CD8-positive, alpha-beta memory T cell (primary cell): ENCODE data around the gene SLC2A6. TPM values are rescaled to one million over a fixed set of nuclear protein-coding genes. Genes with fewer than 3 reads are reported as not detected.

Experiments used
- CTCF ChIA-PET: fragments of 350-600 bp; sonication (Branson Sonifier 250); formaldehyde crosslinking; loops from one replicate; lab custom pipeline; 2021; ENCODE audit warnings: antibody characterized with exemption; lab: Charles Lee
- POLR2A ChIA-PET: fragments of 350-600 bp; sonication (Branson Sonifier 250); formaldehyde crosslinking; loops from one replicate; lab custom pipeline; 2021; ENCODE audit warnings: antibody characterized with exemption; lab: Charles Lee
- DNase-seq, 5 donors: peaks; one replicate each; pipeline versions ENCODE4 v3.0.0 to v3.0.0-alpha.2; 2020 to 2022; ENCODE audit warnings: mixed read lengths in 1 of 5
- H3K27ac ChIP-seq: one replicate; pipeline ENCODE4 v1.7.0; 2013; ENCODE audit warnings: low read depth, mild to moderate bottlenecking, low read length, moderate library complexity
- H3K27me3 ChIP-seq: 2 replicates; pipeline ENCODE4 v1.7.0; 2013; ENCODE audit warnings: low read length, mild to moderate bottlenecking; ENCODE audit not compliant: insufficient read depth, poor library complexity, severe bottlenecking
- H3K36me3 ChIP-seq: 2 replicates; pipeline ENCODE4 v1.7.0; 2013; ENCODE audit warnings: mild to moderate bottlenecking, low read length, moderate library complexity; ENCODE audit not compliant: insufficient read depth
- H3K4me1 ChIP-seq: 2 replicates; pipeline ENCODE4 v1.7.0; 2013; ENCODE audit warnings: mild to moderate bottlenecking, low read length, moderate library complexity; ENCODE audit not compliant: insufficient read depth
- H3K4me3 ChIP-seq: 2 replicates; pipeline ENCODE4 v1.7.0; 2013; ENCODE audit warnings: mild to moderate bottlenecking, low read length
- H3K9me3 ChIP-seq: 2 replicates; pipeline ENCODE4 v1.7.0; 2013; ENCODE audit warnings: mild to moderate bottlenecking, low read length
- H3K27ac Mint-ChIP-seq, 8 donors: one replicate each; pipeline ENCODE4 v1.8.0; 2020 to 2021; ENCODE audit warnings: mixed read lengths in 8 of 8, mild to moderate bottlenecking in 6 of 8, inconsistent platforms in 3 of 8, moderate library complexity in 3 of 8
- H3K27me3 Mint-ChIP-seq, 2 donors: one replicate each; pipeline ENCODE4 v1.8.0; 2020 to 2021; ENCODE audit warnings: mixed read lengths in 2 of 2, mild to moderate bottlenecking in 1 of 2, moderate library complexity in 1 of 2
- H3K36me3 Mint-ChIP-seq, 3 donors: one replicate each; pipeline ENCODE4 v1.8.0; 2020 to 2021; ENCODE audit warnings: mixed read lengths in 3 of 3, inconsistent platforms in 1 of 3, mild to moderate bottlenecking in 1 of 3
- H3K4me1 Mint-ChIP-seq, 3 donors: one replicate each; pipeline ENCODE4 v1.8.0; 2020 to 2021; ENCODE audit warnings: mixed read lengths in 3 of 3, inconsistent platforms in 1 of 3, mild to moderate bottlenecking in 1 of 3
- H3K4me3 Mint-ChIP-seq, 7 donors: one replicate each; pipeline ENCODE4 v1.8.0; 2020 to 2021; ENCODE audit warnings: mixed read lengths in 7 of 7, mild to moderate bottlenecking in 6 of 7, moderate library complexity in 4 of 7, inconsistent platforms in 2 of 7
- H3K9me3 Mint-ChIP-seq, 5 donors: one replicate each; pipeline ENCODE4 v1.8.0; 2020 to 2022; ENCODE audit warnings: mixed read lengths in 5 of 5, mild to moderate bottlenecking in 3 of 5, moderate library complexity in 2 of 5, inconsistent platforms in 1 of 5
- polyA plus RNA-seq: library from polyadenylated mRNA; unstranded; fragments of 300-500 nt; fragmentation: Illumina TruSeq; gene quantifications from one replicate; pipeline ENCODE4 v1.2.3, GENCODE V29; 2021
- total RNA-seq, 2 experiments: library from RNA; stranded (reverse); gene quantifications; one replicate each; pipeline ENCODE4 v1.2.3, GENCODE V29; 2021

The SLC2A6 gene
- total and polyA plus RNA-seq, 3 experiments from 2014 or later, result 4.0 to 16.3 (median 15.5) TPM

- POLR2A ChIA-PET, result no interaction called here
Measured at GRCh38 chr9:133507246-133507965, 28.5 kb upstream of the SLC2A6 start.

GRCh38 chr9:133506653-133507038 is 27.7 kb upstream of the SLC2A6 start:
- ChIA-PET POLR2A (no interaction called here), CTCF (no interaction called here)
- H3K36me3 Mint-ChIP-seq, result peaks cover 0 to 10% (median 0%) of the 10 kb centered on the region in 3 donors

More at GRCh38 chr9:133507246-133507965, 28.5 kb upstream of the SLC2A6 start:
- Histone ChIP-seq H3K9me3 (no peaks in the 10 kb centered on the region), H3K27ac (peak overlapping the region; percentile 31), H3K27me3 (no peaks in the 10 kb centered on the region), H3K4me1 (peaks cover 27% of the 10 kb centered on the region), H3K36me3 (no peaks in the 10 kb centered on the region), H3K4me3 (no peak overlapping the region)
- peaks cover 3 to 9% (median 4%) of the 10 kb centered on the region in 5 donors for H3K9me3 Mint-ChIP-seq
- CTCF ChIA-PET, result no interaction called here
- peaks cover 6 to 12% of the 10 kb centered on the region in 2 donors for H3K27me3 Mint-ChIP-seq
- no peak overlapping the region for H3K27ac Mint-ChIP-seq
- H3K4me3 Mint-ChIP-seq, result peak overlapping the region in 1 of 7 donors; percentile 36
- DNase-seq, result no peak
- peaks cover 10 to 12% (median 12%) of the 10 kb centered on the region in 3 donors for H3K4me1 Mint-ChIP-seq
- H3K36me3 Mint-ChIP-seq, result peaks cover 0 to 4% (median 0%) of the 10 kb centered on the region in 3 donors

DNA sequence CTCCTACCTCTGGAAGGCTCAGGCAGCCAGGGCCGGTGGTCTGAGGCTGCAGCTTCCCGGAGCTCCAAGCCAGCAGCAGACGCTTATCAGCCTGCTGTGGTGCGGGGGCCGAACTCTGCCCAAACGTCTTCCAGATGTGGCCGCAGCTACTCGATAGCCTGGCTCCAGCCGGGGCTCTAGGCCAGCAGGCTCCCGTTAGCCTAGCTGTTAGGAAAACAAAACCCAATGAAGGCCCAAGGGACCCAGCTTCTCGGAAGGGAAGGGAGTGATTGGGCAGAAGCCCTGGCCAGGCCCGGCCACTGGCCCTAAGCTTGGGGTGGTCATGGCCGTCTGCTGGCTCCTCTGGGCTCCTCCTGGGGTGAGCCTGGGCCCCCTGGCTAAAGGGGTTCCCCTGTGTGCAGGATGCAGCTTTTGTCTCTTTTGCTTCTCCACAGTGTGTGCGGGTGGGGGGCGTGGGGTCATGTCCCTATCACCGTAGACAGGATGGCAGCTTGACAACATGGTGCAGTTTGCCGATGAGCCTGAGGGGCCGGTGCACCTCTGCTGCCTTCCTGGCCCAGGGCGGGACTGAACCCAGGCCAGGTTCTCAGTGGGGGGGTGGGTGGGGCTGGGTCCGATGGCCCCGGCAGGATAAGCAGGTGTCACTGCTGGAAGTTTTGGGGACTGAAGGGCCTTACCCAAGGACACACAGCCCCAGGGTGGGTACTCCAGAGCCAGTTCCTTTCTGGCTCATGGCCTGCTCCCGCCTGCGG is 27.2 kb upstream of the SLC2A6 start:
- no peaks in the 10 kb centered on the region for H3K27me3 ChIP-seq
- no peak overlapping the region for H3K27ac Mint-ChIP-seq
- peaks cover 10 to 22% (median 17%) of the 10 kb centered on the region in 5 donors for H3K9me3 Mint-ChIP-seq

More at GRCh38 chr9:133506653-133507038, 27.7 kb upstream of the SLC2A6 start:
- no peaks in the 10 kb centered on the region for H3K36me3 ChIP-seq
- Mint-ChIP-seq H3K9me3 (peaks cover 10 to 16% (median 12%) of the 10 kb centered on the region in 5 donors), H3K27ac (no peak overlapping the region), H3K4me3 (no peak overlapping the region), H3K27me3 (peaks cover 10 to 16% of the 10 kb centered on the region in 2 donors), H3K4me1 (peaks cover 10 to 12% (median 12%) of the 10 kb centered on the region in 3 donors)
- H3K27ac ChIP-seq, result peak overlapping the region; percentile 31
- H3K4me1 ChIP-seq, result peaks cover 27% of the 10 kb centered on the region
- no peaks in the 10 kb centered on the region for H3K9me3 ChIP-seq
- DNase-seq, result no peak
- H3K4me3 ChIP-seq, result no peak overlapping the region
- no peaks in the 10 kb centered on the region for H3K27me3 ChIP-seq

GRCh38 chr9:133505186-133505830 is 26.4 kb upstream of the SLC2A6 start:
- Histone ChIP-seq H3K9me3 (no peaks in the 10 kb centered on the region), H3K4me3 (no peak overlapping the region), H3K27me3 (no peaks in the 10 kb centered on the region), H3K4me1 (peaks cover 27% of the 10 kb centered on the region), H3K27ac (no peak overlapping the region), H3K36me3 (no peaks in the 10 kb centered on the region)
- H3K27ac Mint-ChIP-seq, result no peak overlapping the region
- no peak for DNase-seq
- peaks cover 10 to 23% (median 20%) of the 10 kb centered on the region in 5 donors for H3K9me3 Mint-ChIP-seq
- H3K36me3 Mint-ChIP-seq, result peaks cover 0 to 19% (median 0%) of the 10 kb centered on the region in 3 donors
- POLR2A ChIA-PET, result no interaction called here
- no peak overlapping the region for H3K4me3 Mint-ChIP-seq
- peaks cover 10 to 12% (median 12%) of the 10 kb centered on the region in 3 donors for H3K4me1 Mint-ChIP-seq
- peaks cover 17% of the 10 kb centered on the region in 2 donors for H3K27me3 Mint-ChIP-seq
- CTCF ChIA-PET, result no interaction called here

More for the DNA sequence above, 27.2 kb upstream of the SLC2A6 start:
- ChIA-PET CTCF (no interaction called here), POLR2A (no interaction called here)
- H3K4me1 Mint-ChIP-seq, result peaks cover 10 to 12% (median 12%) of the 10 kb centered on the region in 3 donors
- H3K4me1 ChIP-seq, result peaks cover 27% of the 10 kb centered on the region
- no peak overlapping the region for H3K4me3 Mint-ChIP-seq
- peaks cover 0 to 15% (median 0%) of the 10 kb centered on the region in 3 donors for H3K36me3 Mint-ChIP-seq
- no peak overlapping the region for H3K4me3 ChIP-seq
- no peak overlapping the region for H3K27ac ChIP-seq
- peaks cover 16% of the 10 kb centered on the region in 2 donors for H3K27me3 Mint-ChIP-seq
- DNase-seq, result no peak
- H3K9me3 ChIP-seq, result no peaks in the 10 kb centered on the region
- no peaks in the 10 kb centered on the region for H3K36me3 ChIP-seq

- no peaks in the 10 kb centered on the region for H3K27me3 ChIP-seq
- peaks cover 20 to 34% of the 10 kb centered on the region in 2 donors for H3K27me3 Mint-ChIP-seq
- peaks cover 10 to 23% (median 20%) of the 10 kb centered on the region in 5 donors for H3K9me3 Mint-ChIP-seq
- H3K36me3 Mint-ChIP-seq, result peaks cover 0 to 19% (median 2%) of the 10 kb centered on the region in 3 donors
- ChIA-PET CTCF (no interaction called here), POLR2A (no interaction called here)
- no peak for DNase-seq
- no peak overlapping the region for H3K27ac Mint-ChIP-seq
- no peaks in the 10 kb centered on the region for H3K4me1 Mint-ChIP-seq
- no peaks in the 10 kb centered on the region for H3K4me1 ChIP-seq
- no peak overlapping the region for H3K4me3 Mint-ChIP-seq
- no peaks in the 10 kb centered on the region for H3K9me3 ChIP-seq
- H3K4me3 ChIP-seq, result no peak overlapping the region
- H3K27ac ChIP-seq, result no peak overlapping the region
- H3K36me3 ChIP-seq, result no peaks in the 10 kb centered on the region
Measured at GRCh38 chr9:133502112-133502511, 23.2 kb upstream of the SLC2A6 start.

DNA sequence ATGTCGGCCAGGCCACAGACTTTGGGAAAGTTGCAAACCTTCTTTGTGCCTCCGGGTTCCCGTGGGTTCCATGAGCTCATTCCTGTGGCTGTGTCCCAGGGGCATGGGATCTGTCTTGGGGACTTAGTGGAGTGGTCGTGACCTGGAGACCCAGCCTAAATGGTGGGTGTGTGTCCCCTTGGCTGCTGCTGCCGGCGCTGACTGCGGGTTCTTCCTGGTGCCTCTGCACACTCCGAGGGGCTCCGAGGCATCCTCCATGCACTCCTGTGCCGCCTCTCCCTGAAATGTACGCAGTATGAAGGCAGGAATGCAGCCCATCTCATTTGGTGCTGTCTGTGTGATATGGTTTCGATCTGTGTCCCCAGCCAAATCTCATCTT is 21.0 kb upstream of the SLC2A6 start:
- Mint-ChIP-seq H3K27ac (no peak overlapping the region), H3K4me3 (no peak overlapping the region), H3K4me1 (no peaks in the 10 kb centered on the region), H3K36me3 (peaks cover 0 to 19% (median 2%) of the 10 kb centered on the region in 3 donors), H3K9me3 (peaks cover 10 to 23% (median 20%) of the 10 kb centered on the region in 5 donors), H3K27me3 (peaks cover 20 to 34% of the 10 kb centered on the region in 2 donors)
- POLR2A ChIA-PET, result no interaction called here
- H3K9me3 ChIP-seq, result no peaks in the 10 kb centered on the region
- DNase-seq, result no peak
- H3K36me3 ChIP-seq, result no peaks in the 10 kb centered on the region
- CTCF ChIA-PET, result no interaction called here
- H3K27me3 ChIP-seq, result no peaks in the 10 kb centered on the region
- H3K4me3 ChIP-seq, result no peak overlapping the region
- H3K4me1 ChIP-seq, result no peaks in the 10 kb centered on the region
- no peak overlapping the region for H3K27ac ChIP-seq

DNA sequence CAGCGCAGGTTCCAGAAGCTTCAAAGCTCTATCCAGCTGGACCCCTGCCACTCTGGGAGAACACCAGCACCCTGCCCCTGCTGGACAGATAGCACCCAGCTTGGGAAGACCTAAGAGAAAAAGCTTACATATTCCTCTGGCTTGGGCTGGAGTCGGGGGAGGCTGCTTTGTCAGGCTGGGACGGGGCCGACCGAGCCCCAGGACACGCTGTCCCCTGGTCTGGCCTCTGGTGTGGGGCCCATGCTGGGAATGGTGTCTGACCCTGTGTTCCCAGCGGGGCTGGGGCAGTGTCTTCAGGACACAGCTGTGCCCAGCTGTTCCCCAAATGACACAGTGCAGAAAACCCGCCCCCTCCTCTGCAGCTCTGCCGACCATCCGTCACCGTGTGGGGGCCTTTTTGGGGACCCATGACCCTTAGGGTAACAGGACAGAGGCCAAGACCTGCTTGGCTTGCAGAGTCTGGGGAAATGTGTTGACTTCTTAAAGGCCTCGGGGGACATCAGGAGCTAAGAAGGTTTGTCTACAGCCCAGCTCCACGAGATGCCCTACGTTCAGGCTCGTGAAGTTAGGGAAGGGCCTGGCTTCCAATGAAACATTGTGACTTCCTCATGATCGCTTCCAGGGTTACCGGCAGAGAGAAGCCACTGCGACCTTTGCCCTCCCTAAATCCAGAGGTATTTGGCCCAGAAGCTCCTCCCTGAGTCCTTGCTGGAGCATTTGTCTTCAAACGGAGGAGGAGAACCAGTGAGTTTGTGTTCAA is 20.4 kb upstream of the SLC2A6 start:
- Histone ChIP-seq H3K27ac (no peak overlapping the region), H3K4me1 (no peaks in the 10 kb centered on the region), H3K9me3 (no peaks in the 10 kb centered on the region), H3K27me3 (no peaks in the 10 kb centered on the region), H3K36me3 (no peaks in the 10 kb centered on the region), H3K4me3 (no peak overlapping the region)
- POLR2A ChIA-PET, result no interaction called here
- no peak for DNase-seq
- H3K4me3 Mint-ChIP-seq, result no peak overlapping the region
- H3K27ac Mint-ChIP-seq, result no peak overlapping the region
- no peaks in the 10 kb centered on the region for H3K4me1 Mint-ChIP-seq
- H3K36me3 Mint-ChIP-seq, result peaks cover 0 to 19% (median 2%) of the 10 kb centered on the region in 3 donors
- CTCF ChIA-PET, result no interaction called here
- H3K9me3 Mint-ChIP-seq, result peaks cover 10 to 23% (median 20%) of the 10 kb centered on the region in 5 donors
- peaks cover 20 to 34% of the 10 kb centered on the region in 2 donors for H3K27me3 Mint-ChIP-seq
